Neural cell (in vitro differentiated cells): ENCODE results near the gene TTC34. TPM values are rescaled to one million over a fixed set of nuclear protein-coding genes. Genes with fewer than 3 reads are reported as not detected.

ENCODE experiments used
- H2AFZ ChIP-seq: fragments of 200-600, 300-800 bp; sonication (generic), shearing (Covaris generic); 2 replicates; pipeline ENCODE4 v1.6.0; 2014; ENCODE audit warnings: low read depth, mild to moderate bottlenecking, antibody characterized with exemption, low read length, moderate library complexity
- H3F3A ChIP-seq: fragments of 200-600 bp; shearing (Covaris generic); 2 replicates; pipeline ENCODE4 v1.6.1; 2016; ENCODE audit warnings: mild to moderate bottlenecking, moderate library complexity, mixed read lengths, antibody characterized with exemption, low read length; ENCODE audit not compliant: insufficient read depth, poor library complexity, severe bottlenecking
- H3K27ac ChIP-seq: fragments of 200-600, 300-800 bp; sonication (generic), shearing (Covaris generic); 2 replicates; pipeline ENCODE4 v1.5.1; 2014; ENCODE audit warnings: mild to moderate bottlenecking, low read length, moderate library complexity
- H3K27me3 ChIP-seq: fragments of 300-800, 200-600 bp; sonication (generic), shearing (Covaris generic); 2 replicates; pipeline ENCODE4 v1.6.0; 2014; ENCODE audit warnings: mild to moderate bottlenecking, low read depth, low read length, moderate library complexity; ENCODE audit not compliant: insufficient read depth
- H3K36me3 ChIP-seq: fragments of 300-800, 200-600 bp; sonication (generic), shearing (Covaris generic); 2 replicates; pipeline ENCODE4 v1.5.1; 2014; ENCODE audit warnings: mild to moderate bottlenecking, antibody characterized with exemption, low read length, moderate library complexity; ENCODE audit not compliant: insufficient read depth
- H3K4me2 ChIP-seq: fragments of 300-800, 200-600 bp; sonication (generic), shearing (Covaris generic); 2 replicates; pipeline ENCODE4 v1.6.0; 2014; ENCODE audit warnings: mild to moderate bottlenecking, low read length
- H3K4me3 ChIP-seq: fragments of 300-800, 200-600 bp; sonication (generic), shearing (Covaris generic); 2 replicates; pipeline ENCODE4 v1.5.1; 2014; ENCODE audit warnings: mild to moderate bottlenecking, low read length, moderate library complexity
- H3K79me2 ChIP-seq: fragments of 200-600 bp; shearing (Covaris generic); replicated peaks from 2 replicates; pipeline ENCODE4 v1.6.0; 2014; ENCODE audit warnings: mild to moderate bottlenecking, low read length, moderate library complexity; ENCODE audit not compliant: insufficient read depth
- H3K9ac ChIP-seq: fragments of 300-800, 200-600 bp; sonication (generic), shearing (Covaris generic); 2 replicates; pipeline ENCODE4 v1.6.1; 2016; ENCODE audit warnings: mild to moderate bottlenecking, low read length, mixed read lengths
- H3K9me2 ChIP-seq: fragments of 200-600 bp; shearing (Covaris generic); 2 replicates; pipeline ENCODE4 v1.6.1; 2016; ENCODE audit warnings: mild to moderate bottlenecking, low read length, mixed read lengths; ENCODE audit not compliant: insufficient read depth
- H3K9me3 ChIP-seq: fragments of 200-600, 300-800 bp; sonication (generic), shearing (Covaris generic); 2 replicates; pipeline ENCODE4 v1.6.1; 2016; ENCODE audit warnings: mild to moderate bottlenecking, mixed run types, low read length, moderate library complexity, mixed read lengths
- H4K20me1 ChIP-seq: fragments of 200-600 bp; shearing (Covaris generic); 2 replicates; pipeline ENCODE4 v1.6.1; 2016; ENCODE audit warnings: mild to moderate bottlenecking, mixed run types; ENCODE audit not compliant: insufficient read depth
- EP300 ChIP-seq: fragments of 450-650 bp; conservative IDR thresholded peaks from 2 replicates; pipeline ENCODE4 v1.6.1; 2014; ENCODE audit warnings: antibody characterized with exemption, mild to moderate bottlenecking, moderate library complexity; ENCODE audit not compliant: poor library complexity, severe bottlenecking
- EZH2 ChIP-seq: fragments of 200-600, 300-800 bp; shearing (Covaris generic), sonication (generic); IDR thresholded peaks from 2 replicates; pipeline ENCODE4 v1.6.1; 2014; ENCODE audit warnings: antibody characterized with exemption, low read length, borderline replicate concordance, mild to moderate bottlenecking; ENCODE audit not compliant: insufficient read depth, poor library complexity, severe bottlenecking
- MXI1 ChIP-seq: fragments of 450-650 bp; conservative IDR thresholded peaks from 2 replicates; pipeline ENCODE4 v1.6.1; 2014; ENCODE audit warnings: antibody characterized with exemption, mild to moderate bottlenecking; ENCODE audit not compliant: poor library complexity, severe bottlenecking
- POLR2AphosphoS5 ChIP-seq: IDR thresholded peaks from 2 replicates; pipeline ENCODE4 v1.6.1; 2012
- RAD21 ChIP-seq: fragments of 450-650 bp; conservative IDR thresholded peaks from 2 replicates; pipeline ENCODE4 v1.6.1; 2014; ENCODE audit warnings: antibody characterized with exemption, mild to moderate bottlenecking, moderate library complexity
- TAF1 ChIP-seq: IDR thresholded peaks from 2 replicates; pipeline ENCODE4 v1.6.1; 2012; ENCODE audit warnings: low read depth
- polyA plus RNA-seq: library from polyadenylated mRNA; depleted of rRNA; stranded (reverse); fragments of >200 nt; gene quantifications from 2 replicates; pipeline ENCODE4 v1.2.3, GENCODE V29; 2014
- TF ChIP-seq, protein P1 (sequence below): fragments of 450-650 bp; IDR thresholded peaks from 2 replicates; pipeline ENCODE4 v1.5.1; 2014; ENCODE audit warnings: antibody characterized with exemption, mild to moderate bottlenecking, moderate library complexity; ENCODE audit not compliant: poor library complexity, severe bottlenecking

TTC34 gene
- polyA plus RNA-seq, 1 donor from 2014 or later, result 0.05 TPM

DNA sequence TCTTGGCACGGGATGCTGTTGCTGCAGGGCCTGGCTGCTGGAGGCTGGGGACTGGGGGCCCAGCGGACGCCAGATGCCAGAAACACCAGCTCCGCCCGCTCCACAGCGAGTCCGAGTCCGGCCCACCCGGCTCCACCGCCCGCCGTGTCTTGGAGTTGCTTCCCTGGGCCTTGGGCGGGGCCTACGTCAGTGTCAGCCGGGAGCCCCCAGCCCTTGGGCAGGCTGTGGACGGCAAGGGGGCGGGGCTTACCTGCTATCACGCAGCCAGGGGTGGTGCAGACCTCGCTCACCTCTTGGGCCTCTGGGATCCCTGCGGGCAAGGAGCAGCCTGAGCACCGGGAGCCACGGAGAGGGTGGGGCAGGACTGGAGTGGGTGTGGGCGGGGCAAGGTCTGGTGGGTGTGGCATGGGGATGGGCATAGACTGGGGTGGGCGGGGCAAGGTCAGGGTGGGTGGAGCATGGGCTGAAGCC lies 190.4 kb downstream of the TTC34 start:
- H3K27ac ChIP-seq, result no peak overlapping the region
- peaks cover 3% of the 10 kb centered on the region for H3K9me3 ChIP-seq
- H3K4me2 ChIP-seq, result no peak overlapping the region
- no peaks in the 10 kb centered on the region for H3K36me3 ChIP-seq
- no peak overlapping the region for H3K9ac ChIP-seq
- no peaks in the 10 kb centered on the region for H3K27me3 ChIP-seq
- H3K9me2 ChIP-seq, result no peaks in the 10 kb centered on the region
- TF ChIP-seq EZH2 (no peak), POLR2AphosphoS5 (no peak), RAD21 (no peak), TAF1 (no peak), MXI1 (no peak)
- TF ChIP-seq, protein P1, sequence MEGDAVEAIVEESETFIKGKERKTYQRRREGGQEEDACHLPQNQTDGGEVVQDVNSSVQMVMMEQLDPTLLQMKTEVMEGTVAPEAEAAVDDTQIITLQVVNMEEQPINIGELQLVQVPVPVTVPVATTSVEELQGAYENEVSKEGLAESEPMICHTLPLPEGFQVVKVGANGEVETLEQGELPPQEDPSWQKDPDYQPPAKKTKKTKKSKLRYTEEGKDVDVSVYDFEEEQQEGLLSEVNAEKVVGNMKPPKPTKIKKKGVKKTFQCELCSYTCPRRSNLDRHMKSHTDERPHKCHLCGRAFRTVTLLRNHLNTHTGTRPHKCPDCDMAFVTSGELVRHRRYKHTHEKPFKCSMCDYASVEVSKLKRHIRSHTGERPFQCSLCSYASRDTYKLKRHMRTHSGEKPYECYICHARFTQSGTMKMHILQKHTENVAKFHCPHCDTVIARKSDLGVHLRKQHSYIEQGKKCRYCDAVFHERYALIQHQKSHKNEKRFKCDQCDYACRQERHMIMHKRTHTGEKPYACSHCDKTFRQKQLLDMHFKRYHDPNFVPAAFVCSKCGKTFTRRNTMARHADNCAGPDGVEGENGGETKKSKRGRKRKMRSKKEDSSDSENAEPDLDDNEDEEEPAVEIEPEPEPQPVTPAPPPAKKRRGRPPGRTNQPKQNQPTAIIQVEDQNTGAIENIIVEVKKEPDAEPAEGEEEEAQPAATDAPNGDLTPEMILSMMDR, result no peak
- H4K20me1 ChIP-seq, result no peaks in the 10 kb centered on the region
- no peak overlapping the region for H3K4me3 ChIP-seq
- no peak overlapping the region for H2AFZ ChIP-seq
- H3F3A ChIP-seq, result no peaks in the 10 kb centered on the region
- no peaks in the 10 kb centered on the region for H3K79me2 ChIP-seq

DNA sequence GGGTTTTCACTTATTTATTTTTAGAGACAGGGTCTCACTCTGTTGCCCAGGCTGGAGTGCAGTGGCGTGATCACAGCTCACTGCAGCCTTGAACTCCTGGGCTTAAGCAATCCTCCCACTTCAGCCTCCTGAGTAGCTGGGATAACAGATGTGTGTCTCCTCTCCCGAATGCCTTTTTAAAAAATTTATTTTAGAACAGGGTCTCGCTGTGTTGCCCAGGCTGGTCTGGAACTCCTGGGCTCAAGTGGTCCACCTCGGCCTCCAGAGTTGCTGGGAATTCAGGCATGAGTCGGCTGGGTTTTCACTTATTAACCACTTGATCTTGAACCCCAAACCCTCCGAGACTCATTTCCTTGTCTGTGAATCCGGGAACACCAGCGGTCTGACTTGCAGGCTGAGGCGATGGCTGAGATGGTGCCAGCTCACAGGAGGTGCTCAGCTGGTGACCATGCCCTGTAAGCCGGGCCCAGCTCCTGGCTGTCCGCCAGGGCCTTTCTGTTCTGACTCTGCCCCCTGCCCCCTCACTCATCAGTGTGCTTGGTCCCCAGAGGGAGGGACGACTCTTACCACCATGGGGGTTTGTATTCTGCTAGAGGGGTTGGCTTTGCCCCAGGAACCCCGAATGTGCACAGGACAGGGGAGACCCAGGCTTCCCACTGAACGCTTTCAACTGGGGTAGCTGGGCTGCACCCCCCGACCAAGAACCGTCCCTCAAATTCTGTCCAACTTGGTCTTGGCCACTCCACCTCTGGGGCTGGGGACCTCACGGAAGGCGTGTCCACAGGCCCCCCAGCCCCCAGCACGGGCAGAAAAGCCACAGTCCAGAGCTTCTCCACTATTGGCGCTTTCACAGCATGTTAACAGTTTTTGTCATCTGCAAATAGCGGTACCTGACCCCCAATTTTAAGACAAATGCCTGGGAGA lies 191.2 kb downstream of the TTC34 start:
- TF ChIP-seq EZH2, result no peak
- no peak for TF ChIP-seq POLR2AphosphoS5
- TF ChIP-seq, protein P1, result no peak
- no peak for TF ChIP-seq TAF1
- no peak for TF ChIP-seq EP300
- no peaks in the 10 kb centered on the region for H3K36me3 ChIP-seq
- no peaks in the 10 kb centered on the region for H3K27me3 ChIP-seq
- no peaks in the 10 kb centered on the region for H3K79me2 ChIP-seq
- H3K9ac ChIP-seq, result no peak overlapping the region
- H3K4me3 ChIP-seq, result no peak overlapping the region
- peaks cover 3% of the 10 kb centered on the region for H3K9me3 ChIP-seq
- H3F3A ChIP-seq, result no peaks in the 10 kb centered on the region
- no peak overlapping the region for H3K4me2 ChIP-seq
- no peaks in the 10 kb centered on the region for H3K9me2 ChIP-seq
- H3K27ac ChIP-seq, result no peak overlapping the region
- H4K20me1 ChIP-seq, result no peaks in the 10 kb centered on the region
- no peak overlapping the region for H2AFZ ChIP-seq
